Testis (tissue), 3 donors: ENCODE results near the gene BSG. TPM values are rescaled to one million over a fixed set of nuclear protein-coding genes. Genes with fewer than 3 reads are reported as not detected.
A peak's percentile ranks its signal among the peaks of the same experiment; 100 is the strongest.

ENCODE experiments used
- DNase-seq: peaks from one replicate; pipeline ENCODE4 v3.0.0-alpha.2; 2019
- H3K27ac ChIP-seq, 2 donors: fragments of 200-600 bp; sonication (generic); one replicate each; pipeline ENCODE4 v1.5.1; 2019
- H3K27me3 ChIP-seq: fragments of 200-600 bp; sonication (generic); one replicate; pipeline ENCODE4 v1.5.1; 2019
- H3K36me3 ChIP-seq: fragments of 200-600 bp; sonication (generic); one replicate; pipeline ENCODE4 v1.5.1; 2017; ENCODE audit warnings: low read depth; ENCODE audit errors: missing control alignments
- H3K4me1 ChIP-seq: fragments of 200-600 bp; sonication (generic); one replicate; pipeline ENCODE4 v1.5.1; 2019
- H3K4me3 ChIP-seq, 2 donors: fragments of 200-600 bp; sonication (generic); one replicate each; pipeline ENCODE4 v1.5.1; 2017 to 2019
- H3K9me3 ChIP-seq: fragments of 200-600 bp; sonication (generic); one replicate; pipeline ENCODE4 v1.5.1; 2017
- CTCF ChIP-seq, 3 experiments: fragments of 450-650 bp in 2 of 3; fragments of 200-600 bp in 1 of 3; sonication (generic) in 1 of 3; IDR thresholded peaks; one replicate each; pipeline ENCODE4 v1.5.1; 2016 to 2019; ENCODE audit warnings: antibody characterized with exemption in 3 of 3, mild to moderate bottlenecking in 2 of 3, moderate library complexity in 1 of 3
- POLR2A ChIP-seq: fragments of 450-650 bp; IDR thresholded peaks from one replicate; pipeline ENCODE4 v1.6.1; 2017; ENCODE audit warnings: antibody characterized with exemption, mild to moderate bottlenecking, moderate library complexity
- WGBS, 2 donors: methylation state at CpG; one replicate each; pipeline ENCODE4 v1.1.5; 2018; 5-methylcytosine and 5-hydroxymethylcytosine counted together
- intact Hi-C: fragments of 100-400 bp; cut with DNase I; formaldehyde crosslinking; loops from one replicate; pipeline ENCODE4 v1.15.1; 2023; ENCODE audit warnings: low total_unique reads
- polyA plus RNA-seq: library from polyadenylated mRNA; stranded (reverse); fragments of 350-450 nt; fragmentation: Illumina TruSeq; extraction: RNeasy Lipid Tissue Mini Kit (QIAGEN cat#74804); gene quantifications from one replicate; pipeline ENCODE4 v1.2.3, GENCODE V29; 2014; ENCODE audit warnings: low read depth, low replicate concordance; ENCODE audit not compliant: insufficient read depth
- total RNA-seq, 2 donors: library from RNA; depleted of rRNA; stranded (reverse); fragments of >200 nt; gene quantifications; one replicate each; pipeline ENCODE4 v1.2.3, GENCODE V29; 2016

The BSG gene
- total and polyA plus RNA-seq, 3 donors from 2014 or later = 870 to 1,458 (median 1,391) TPM

GRCh38 chr19:570937-571565 lies 1.3 kb upstream of the BSG start:
- intact Hi-C loops = no loop called here

GRCh38 chr19:571566-571974 lies 826 bp upstream of the BSG start:
- intact Hi-C loops = no loop called here
- no peaks in the 10 kb centered on the region for H3K9me3 ChIP-seq

More at GRCh38 chr19:570937-571565, 1.3 kb upstream of the BSG start:
- TF ChIP-seq POLR2A = no peak
- TF ChIP-seq CTCF (IDR thresholded peaks at IDR 0.05) = no peak
- no peaks in the 10 kb centered on the region for H3K9me3 ChIP-seq
- peak overlapping the region; percentile 98 to 100 for H3K4me3 ChIP-seq
- H3K36me3 ChIP-seq = no peaks in the 10 kb centered on the region
- peak; percentile 59 for DNase-seq
- 2 to 3% methylated on average over 36 to 45 of the region's 45 CpGs for WGBS, 2 donors
- H3K4me1 ChIP-seq = peaks cover 37% of the 10 kb centered on the region
- H3K27ac ChIP-seq = peak overlapping the region; percentile 44 to 70
- no peaks in the 10 kb centered on the region for H3K27me3 ChIP-seq

GRCh38 chr19:572743-573518 lies 535 bp downstream of the BSG start:
- TF ChIP-seq POLR2A (no peak), CTCF (IDR thresholded peaks at IDR 0.05) (peak in 1 of 3 experiments; percentile 3)
- WGBS, 2 donors = 0 to 2% methylated on average over 16 of the region's 55 CpGs
- peak; percentile 59 for DNase-seq
- H3K27me3 ChIP-seq = no peaks in the 10 kb centered on the region
- H3K27ac ChIP-seq = peak overlapping the region; percentile 93 to 97
- H3K4me1 ChIP-seq = peaks cover 49% of the 10 kb centered on the region
- peak overlapping the region; percentile 98 to 100 for H3K4me3 ChIP-seq
- H3K36me3 ChIP-seq = no peaks in the 10 kb centered on the region
- intact Hi-C loops = no loop called here
- no peaks in the 10 kb centered on the region for H3K9me3 ChIP-seq

More at GRCh38 chr19:571566-571974, 826 bp upstream of the BSG start:
- Histone ChIP-seq H3K36me3 (no peaks in the 10 kb centered on the region), H3K27me3 (no peaks in the 10 kb centered on the region), H3K4me1 (peaks cover 42% of the 10 kb centered on the region), H3K4me3 (peak overlapping the region; percentile 98 to 100), H3K27ac (peak overlapping the region; percentile 44 to 70)
- TF ChIP-seq CTCF (IDR thresholded peaks at IDR 0.05) = no peak
- TF ChIP-seq POLR2A = no peak
- DNase-seq = no peak
- WGBS, 2 donors = 1 to 2% methylated on average over 14 of the region's 14 CpGs

- H3K27me3 ChIP-seq = no peaks in the 10 kb centered on the region
- TF ChIP-seq POLR2A (no peak), CTCF (IDR thresholded peaks at IDR 0.05) (no peak)
- peak overlapping the region; percentile 98 to 100 for H3K4me3 ChIP-seq
- DNase-seq = no peak
- intact Hi-C loops = no loop called here
- H3K9me3 ChIP-seq = no peaks in the 10 kb centered on the region
- 3 to 6% methylated on average over 13 to 15 of the region's 15 CpGs for WGBS, 2 donors
- H3K36me3 ChIP-seq = no peaks in the 10 kb centered on the region
- peak overlapping the region; percentile 93 to 97 for H3K27ac ChIP-seq
- H3K4me1 ChIP-seq = peaks cover 49% of the 10 kb centered on the region
These were observed 1.1 kb downstream of the BSG start for GRCh38 chr19:573519-573825.
